ENCODE data around the gene TBC1D23. TPM values are rescaled to one million over a fixed set of nuclear protein-coding genes. Genes with fewer than 3 reads are reported as not detected.

The TBC1D23 gene
- polyA plus RNA-seq, 1 donor (not counting 4 experiments of a cell fraction or from before 2014, with no cell fraction given) = 42.4 TPM

GRCh38 chr3:100368441-100368840 lies 107.6 kb downstream of the TBC1D23 start:
- Histone ChIP-seq H3K9ac (ENCODE audit: control insufficient read depth, extremely low read depth, insufficient read depth, low read length) (no peak overlapping the region), H2AFZ (ENCODE audit: control insufficient read depth, low read length) (no peak overlapping the region), H3K27me3 (ENCODE audit: control insufficient read depth, extremely low read depth, insufficient read depth, low read length) (no peaks in the 10 kb centered on the region), H3K79me2 (ENCODE audit: control insufficient read depth, insufficient read depth, low read length) (no peaks in the 10 kb centered on the region), H3K4me2 (ENCODE audit: control insufficient read depth, extremely low read depth, insufficient read depth, low read depth, low read length) (no peak overlapping the region), H3K27ac (ENCODE audit: control insufficient read depth, insufficient read depth, low read length) (no peak overlapping the region), H3K4me3 (ENCODE audit: control insufficient read depth in 2 of 3, extremely low read depth in 1 of 3, insufficient read depth in 2 of 3, low read depth in 1 of 3, low read length in 3 of 3) (no peak overlapping the region), H3K9me3 (ENCODE audit: control insufficient read depth, low read depth, low read length) (no peaks in the 10 kb centered on the region), H3K36me3 (ENCODE audit: control insufficient read depth in 2 of 2, extremely low read depth in 1 of 2, insufficient read depth in 2 of 2, low read length in 2 of 2) (peaks cover 11 to 15% of the 10 kb centered on the region in 2 experiments), H4K20me1 (ENCODE audit: control insufficient read depth, extremely low read depth, insufficient read depth, low read length) (no peaks in the 10 kb centered on the region), H3K4me1 (ENCODE audit: control insufficient read depth, extremely low read depth, insufficient read depth, low read length) (no peaks in the 10 kb centered on the region), H3K9me1 (ENCODE audit: control insufficient read depth, extremely low read depth, insufficient read depth, low read length) (no peaks in the 10 kb centered on the region)
- dilution Hi-C loops (cut with MboI; ENCODE audit: extremely low pct_ligation_motif_present, low sequenced_read_pairs) = no loop called here
- no peak for FAIRE-seq
- TF ChIP-seq EZH2 (IDR thresholded peaks at IDR 0.05; ENCODE audit: low read length) (no peak), CTCF (optimal IDR thresholded peaks at IDR 0.05 in 1 of 3, IDR thresholded peaks at IDR 0.05 in 1 of 3, conservative IDR thresholded peaks at IDR 0.05 in 1 of 3; ENCODE audit: extremely low read depth in 1 of 3, insufficient read depth in 2 of 3, low read length in 3 of 3) (no peak)
- no peak for DNase-seq (ENCODE audit: low read depth, low spot score)

GRCh38 chr3:100370756-100371155 lies 110.0 kb downstream of the TBC1D23 start:
- Histone ChIP-seq H3K4me3 (ENCODE audit: control insufficient read depth in 2 of 3, extremely low read depth in 1 of 3, insufficient read depth in 2 of 3, low read depth in 1 of 3, low read length in 3 of 3) (no peak overlapping the region), H3K27ac (ENCODE audit: control insufficient read depth, insufficient read depth, low read length) (no peak overlapping the region), H3K36me3 (ENCODE audit: control insufficient read depth in 2 of 2, extremely low read depth in 1 of 2, insufficient read depth in 2 of 2, low read length in 2 of 2) (peaks cover 11 to 14% of the 10 kb centered on the region in 2 experiments), H3K79me2 (ENCODE audit: control insufficient read depth, insufficient read depth, low read length) (no peaks in the 10 kb centered on the region), H4K20me1 (ENCODE audit: control insufficient read depth, extremely low read depth, insufficient read depth, low read length) (no peaks in the 10 kb centered on the region), H3K9me3 (ENCODE audit: control insufficient read depth, low read depth, low read length) (no peaks in the 10 kb centered on the region), H3K4me2 (ENCODE audit: control insufficient read depth, extremely low read depth, insufficient read depth, low read depth, low read length) (no peak overlapping the region), H3K4me1 (ENCODE audit: control insufficient read depth, extremely low read depth, insufficient read depth, low read length) (no peaks in the 10 kb centered on the region), H3K9me1 (ENCODE audit: control insufficient read depth, extremely low read depth, insufficient read depth, low read length) (no peaks in the 10 kb centered on the region), H3K9ac (ENCODE audit: control insufficient read depth, extremely low read depth, insufficient read depth, low read length) (no peak overlapping the region), H3K27me3 (ENCODE audit: control insufficient read depth, extremely low read depth, insufficient read depth, low read length) (no peaks in the 10 kb centered on the region), H2AFZ (ENCODE audit: control insufficient read depth, low read length) (no peak overlapping the region)
- TF ChIP-seq EZH2 (IDR thresholded peaks at IDR 0.05; ENCODE audit: low read length) = no peak
- TF ChIP-seq CTCF (optimal IDR thresholded peaks at IDR 0.05 in 1 of 3, IDR thresholded peaks at IDR 0.05 in 1 of 3, conservative IDR thresholded peaks at IDR 0.05 in 1 of 3; ENCODE audit: extremely low read depth in 1 of 3, insufficient read depth in 2 of 3, low read length in 3 of 3) = no peak
- dilution Hi-C loops (cut with MboI; ENCODE audit: extremely low pct_ligation_motif_present, low sequenced_read_pairs) = no loop called here
- DNase-seq (ENCODE audit: low read depth, low spot score) = no peak
- no peak for FAIRE-seq

Data from keratinocyte (primary cell).